ENCODE measurements around the gene TIMELESS. TPM values are rescaled to one million over a fixed set of nuclear protein-coding genes. Genes with fewer than 3 reads are reported as not detected.

TIMELESS gene
- total and polyA plus RNA-seq, 9 of the 15 experiments (the other 6 are each of a cell fraction or from before 2014, with no cell fraction given), result 11.9 to 59.2 (median 35.8) TPM

- TF ChIP-seq KDM2B (CRISPR knock-in tag; IDR thresholded peaks at IDR 0.05), result no peak
- peak; percentile 83 for TF ChIP-seq RFX1 (IDR thresholded peaks at IDR 0.05)
- peak; percentile 24; the same call in 1 of the 2 replicates for TF ChIP-seq VEZF1 (CRISPR knock-in tag; IDR thresholded peaks at IDR 0.05)
- no peak for TF ChIP-seq MTF1 (CRISPR knock-in tag; IDR thresholded peaks at IDR 0.05; ENCODE audit: borderline replicate concordance)
- no peak for TF ChIP-seq ZNF184 (CRISPR knock-in tag; IDR thresholded peaks at IDR 0.05)
- TF ChIP-seq TFAM (CRISPR knock-in tag; conservative IDR thresholded peaks at IDR 0.05), result no peak
- TF ChIP-seq MITF (IDR thresholded peaks at IDR 0.05), result 0 out of 2 replicates have a peak, but pooled peaks have one; percentile 37
- TF ChIP-seq HMBOX1 (IDR thresholded peaks at IDR 0.05), result peak; percentile 96
- TF ChIP-seq FOXA1 (IDR thresholded peaks at IDR 0.05; ENCODE audit: borderline replicate concordance), result no peak
- peak; percentile 46; the same call in 1 of the 2 replicates for TF ChIP-seq SP1 (CRISPR knock-in tag; IDR thresholded peaks at IDR 0.05)
- peak; percentile 90 for TF ChIP-seq GATA2 (CRISPR knock-in tag; IDR thresholded peaks at IDR 0.05)
- TF ChIP-seq PKNOX1 (IDR thresholded peaks at IDR 0.05), result peak; percentile 99
- no peak for TF ChIP-seq NCOA6 (IDR thresholded peaks at IDR 0.05)
- no peak for TF ChIP-seq THAP12 (CRISPR knock-in tag; IDR thresholded peaks at IDR 0.05)
- no peak for TF ChIP-seq ZNF586 (CRISPR knock-in tag; conservative IDR thresholded peaks at IDR 0.05)
- TF ChIP-seq ZFPM2 (CRISPR knock-in tag; IDR thresholded peaks at IDR 0.05), result no peak
- peak; percentile 47 for TF ChIP-seq BCOR (IDR thresholded peaks at IDR 0.05)
- TF ChIP-seq NCOA1 (IDR thresholded peaks at IDR 0.05; ENCODE audit: low read depth), result no peak; the same call in 1 of the 2 replicates
- TF ChIP-seq DIDO1 (tag; IDR thresholded peaks at IDR 0.05; ENCODE audit: low read depth), result no peak
- TF ChIP-seq HMGN3 (IDR thresholded peaks at IDR 0.05; ENCODE audit: borderline replicate concordance, extremely low read depth, insufficient read length, low read depth, low read length), result no peak
- TF ChIP-seq MEF2D (tag; conservative IDR thresholded peaks at IDR 0.05; ENCODE audit: low read depth), result peak; percentile 46
- peak; percentile 60 for TF ChIP-seq CXXC5 (CRISPR knock-in tag; IDR thresholded peaks at IDR 0.05)
These were observed 11.6 kb downstream of the TIMELESS start (continued) for GRCh38 chr12:56437430-56438176.
